MCF 10A (cell line): Measurements from ENCODE around the gene EMILIN3. TPM values are rescaled to one million over a fixed set of nuclear protein-coding genes. Genes with fewer than 3 reads are reported as not detected.

Experiments
- BruUV-seq: library from RNA; stranded (reverse); fragments of 400-500 nt; replicated peaks from 2 replicates; lab custom pipeline; 2021; lab: Mats Ljungman, UMichigan
- CTCF ChIA-PET: fragments of 300-600 bp; sonication (Branson Sonifier 250); formaldehyde crosslinking; extraction: SDS; loops from one replicate; lab custom pipeline; 2021; ENCODE audit warnings: antibody characterized with exemption, inconsistent platforms; lab: Yijun Ruan, JAX
- POLR2A ChIA-PET: fragments of 300-600, 350-650 bp; sonication (Branson Sonifier 250); formaldehyde crosslinking; extraction: SDS; loops from one replicate; lab custom pipeline; 2020; ENCODE audit warnings: antibody characterized with exemption, inconsistent platforms; lab: Yijun Ruan, JAX
- DNase-seq: peaks from one replicate; pipeline ENCODE4 v3.0.0-alpha.2; 2018; ENCODE audit not compliant: unreplicated experiment
- H3K27ac Mint-ChIP-seq: one replicate; pipeline ENCODE4 v1.8.0; 2022; ENCODE audit warnings: mild to moderate bottlenecking, low read depth, mixed read lengths; ENCODE audit not compliant: unreplicated experiment
- H3K27me3 Mint-ChIP-seq: one replicate; pipeline ENCODE4 v1.8.0; 2022; ENCODE audit warnings: mixed read lengths; ENCODE audit not compliant: insufficient read depth, unreplicated experiment
- H3K36me3 Mint-ChIP-seq: one replicate; pipeline ENCODE4 v1.8.0; 2022; ENCODE audit warnings: mild to moderate bottlenecking, moderate library complexity, mixed read lengths; ENCODE audit not compliant: insufficient read depth, unreplicated experiment
- H3K4me1 Mint-ChIP-seq: one replicate; pipeline ENCODE4 v1.8.0; 2022; ENCODE audit warnings: mixed read lengths; ENCODE audit not compliant: insufficient read depth, unreplicated experiment
- H3K4me3 Mint-ChIP-seq: one replicate; pipeline ENCODE4 v1.8.0; 2022; ENCODE audit warnings: mild to moderate bottlenecking, moderate library complexity, mixed read lengths; ENCODE audit not compliant: unreplicated experiment
- H3K9me3 Mint-ChIP-seq: one replicate; pipeline ENCODE4 v1.8.0; 2022; ENCODE audit warnings: mixed read lengths; ENCODE audit not compliant: unreplicated experiment
- CTCF ChIP-seq: fragments of 200-600 bp; IDR thresholded peaks from one replicate; pipeline ENCODE4 v1.8.0; 2022; ENCODE audit warnings: antibody characterized with exemption, mild to moderate bottlenecking; ENCODE audit not compliant: unreplicated experiment
- intact Hi-C: fragments of 100-400 bp; cut with micrococcal nuclease; formaldehyde crosslinking; loops from 2 replicates; pipeline ENCODE4 v1.14.1; 2022
- total RNA-seq: library from RNA; stranded (reverse); gene quantifications from 2 replicates; pipeline ENCODE4 v1.2.3, GENCODE V29; 2022

The EMILIN3 gene
- total RNA-seq, 1 experiment from 2014 or later = not detected

GRCh38 chr20:41394931-41395666, 28.5 kb upstream of the EMILIN3 start:
- Mint-ChIP-seq H3K36me3 (peaks cover 6% of the 10 kb centered on the region), H3K4me3 (no peak overlapping the region), H3K9me3 (no peaks in the 10 kb centered on the region), H3K4me1 (peaks cover 7% of the 10 kb centered on the region), H3K27me3 (no peaks in the 10 kb centered on the region), H3K27ac (no peak overlapping the region)
- intact Hi-C loops = no loop called here
- POLR2A ChIA-PET = no interaction called here
- no peak for TF ChIP-seq CTCF
- CTCF ChIA-PET = interaction anchor here (0.6 to 5.8 kb wide), 3 partner anchors 16 to 162 kb away, joined by 3 to 36 read pairs (median 3); no protein-coding TSS in a partner anchor
- no peak for DNase-seq
- no TSS peak for BruUV-seq

- ChIA-PET POLR2A (no interaction called here), CTCF (interaction anchor here (0.6 to 5.8 kb wide), 5 partner anchors 11 to 161 kb away, joined by 3 to 36 read pairs (median 3); partner anchors contain the start of gene LPIN3)
- no peak overlapping the region for H3K27ac Mint-ChIP-seq
- H3K9me3 Mint-ChIP-seq = no peaks in the 10 kb centered on the region
- no peak overlapping the region for H3K4me3 Mint-ChIP-seq
- no peak for DNase-seq
- H3K36me3 Mint-ChIP-seq = peaks cover 6% of the 10 kb centered on the region
- TF ChIP-seq CTCF = no peak
- intact Hi-C loops = no loop called here
- no peaks in the 10 kb centered on the region for H3K27me3 Mint-ChIP-seq
- H3K4me1 Mint-ChIP-seq = peaks cover 7% of the 10 kb centered on the region
- BruUV-seq = no TSS peak
Observed at GRCh38 chr20:41394081-41394480, 27.5 kb upstream of the EMILIN3 start.

- POLR2A ChIA-PET = no interaction called here
Observed at GRCh38 chr20:41393705-41394066, 27.1 kb upstream of the EMILIN3 start.

More at GRCh38 chr20:41393705-41394066, 27.1 kb upstream of the EMILIN3 start:
- intact Hi-C loops = no loop called here
- no peak overlapping the region for H3K27ac Mint-ChIP-seq
- TF ChIP-seq CTCF = no peak
- DNase-seq = no peak
- BruUV-seq = no TSS peak
- H3K9me3 Mint-ChIP-seq = no peaks in the 10 kb centered on the region
- H3K27me3 Mint-ChIP-seq = no peaks in the 10 kb centered on the region
- peaks cover 7% of the 10 kb centered on the region for H3K4me1 Mint-ChIP-seq
- CTCF ChIA-PET = interaction anchor here (0.6 to 0.8 kb wide), 3 partner anchors 12 to 53 kb away, joined by 3 read pairs; partner anchors contain the start of gene LPIN3
- peaks cover 6% of the 10 kb centered on the region for H3K36me3 Mint-ChIP-seq
- H3K4me3 Mint-ChIP-seq = no peak overlapping the region
